Measurements from ENCODE around the gene FADS2. TPM values are rescaled to one million over a fixed set of nuclear protein-coding genes. Genes with fewer than 3 reads are reported as not detected.

Gene FADS2
- total and polyA plus RNA-seq, 9 of the 15 experiments (the other 6 are each of a cell fraction or from before 2014, with no cell fraction given), result 2.9 to 42.8 (median 16.2) TPM

GRCh38 chr11:61899146-61899841 lies 71.2 kb downstream of the FADS2 start (continued):
- TF ChIP-seq YY1 (IDR thresholded peaks at IDR 0.05; ENCODE audit: borderline replicate concordance in 1 of 3, control insufficient read depth in 1 of 3, extremely low read depth in 1 of 3, insufficient read depth in 3 of 3, insufficient read length in 1 of 3, insufficient replicate concordance in 2 of 3, low read depth in 1 of 3, low read length in 2 of 3) (peak in 2 of 3 experiments; percentile 34 to 35), CHD1 (IDR thresholded peaks at IDR 0.05; ENCODE audit: low read length) (no peak), HOXB6 (CRISPR knock-in tag; IDR thresholded peaks at IDR 0.05; ENCODE audit: borderline replicate concordance) (no peak), ZBTB1 (CRISPR knock-in tag; IDR thresholded peaks at IDR 0.05; ENCODE audit: borderline replicate concordance, low read depth) (no peak), MEF2A (IDR thresholded peaks at IDR 0.05; ENCODE audit: control insufficient read depth, low read depth, low read length) (no peak), GMEB1 (CRISPR knock-in tag; IDR thresholded peaks at IDR 0.05) (no peak), SRSF1 (IDR thresholded peaks at IDR 0.05; ENCODE audit: low read depth, low read length) (no peak), ZNF609 (CRISPR knock-in tag; IDR thresholded peaks at IDR 0.05; ENCODE audit: borderline replicate concordance) (no peak), LEF1 (IDR thresholded peaks at IDR 0.05) (no peak), ZNF239 (CRISPR knock-in tag; IDR thresholded peaks at IDR 0.05) (no peak), TCF15 (CRISPR knock-in tag; IDR thresholded peaks at IDR 0.05) (no peak), PPARD (CRISPR knock-in tag; IDR thresholded peaks at IDR 0.05) (no peak), SMARCA5 (IDR thresholded peaks at IDR 0.05) (no peak), GTF2F1 (IDR thresholded peaks at IDR 0.05; ENCODE audit: low read depth, low read length) (no peak), SUPT5H (IDR thresholded peaks at IDR 0.05) (no peak), HDAC3 (IDR thresholded peaks at IDR 0.05; ENCODE audit: borderline replicate concordance, partially characterized antibody) (no peak), CTCF (IDR thresholded peaks at IDR 0.05 in 2 of 3, conservative IDR thresholded peaks at IDR 0.05 in 1 of 3; ENCODE audit: insufficient read depth in 2 of 3, low read depth in 1 of 3, low read length in 3 of 3) (peak; percentile 99), GABPB1 (CRISPR knock-in tag; IDR thresholded peaks at IDR 0.05) (peak; percentile 64; the same call in 1 of the 2 replicates), ZNF778 (CRISPR knock-in tag; IDR thresholded peaks at IDR 0.05) (no peak)
